ENCODE data around the gene ZBTB22. TPM values are rescaled to one million over a fixed set of nuclear protein-coding genes. Genes with fewer than 3 reads are reported as not detected.

The ZBTB22 gene
- total and polyA plus RNA-seq, 9 donors: 13.7 to 38.0 (median 26.1) TPM

GRCh38 chr6:33319939-33320314 lies 2.4 kb upstream of the ZBTB22 start:
- H3K9me3 ChIP-seq: no peaks in the 10 kb centered on the region
- intact Hi-C loops (cut with DNase I): loop anchor here in 2 of 4 donors (5.0 to 10.0 kb wide), 3 partner anchors 48 to 105 kb away; partner anchors contain the start of genes CUTA (in 1 of the 2), PHF1 (in 1 of the 2), RPS18 (in 1 of the 2) and SYNGAP1 (in 1 of the 2)
- no peak overlapping the region for H3K27ac ChIP-seq
- H3K27me3 ChIP-seq: no peaks in the 10 kb centered on the region
- H3K36me3 ChIP-seq: no peaks in the 10 kb centered on the region
- 82 to 90% (median 83%) methylated on average over 3 of the region's 3 CpGs for WGBS, 3 donors
- H3K4me3 ChIP-seq: no peak overlapping the region
- peaks cover 12% of the 10 kb centered on the region for H3K4me1 ChIP-seq (ENCODE audit: insufficient read depth)
- DNase-seq: no peak
- TF ChIP-seq CTCF (IDR thresholded peaks at IDR 0.05) (no peak), POLR2A (IDR thresholded peaks at IDR 0.05) (no peak), EP300 (IDR thresholded peaks at IDR 0.05) (no peak)

DNA sequence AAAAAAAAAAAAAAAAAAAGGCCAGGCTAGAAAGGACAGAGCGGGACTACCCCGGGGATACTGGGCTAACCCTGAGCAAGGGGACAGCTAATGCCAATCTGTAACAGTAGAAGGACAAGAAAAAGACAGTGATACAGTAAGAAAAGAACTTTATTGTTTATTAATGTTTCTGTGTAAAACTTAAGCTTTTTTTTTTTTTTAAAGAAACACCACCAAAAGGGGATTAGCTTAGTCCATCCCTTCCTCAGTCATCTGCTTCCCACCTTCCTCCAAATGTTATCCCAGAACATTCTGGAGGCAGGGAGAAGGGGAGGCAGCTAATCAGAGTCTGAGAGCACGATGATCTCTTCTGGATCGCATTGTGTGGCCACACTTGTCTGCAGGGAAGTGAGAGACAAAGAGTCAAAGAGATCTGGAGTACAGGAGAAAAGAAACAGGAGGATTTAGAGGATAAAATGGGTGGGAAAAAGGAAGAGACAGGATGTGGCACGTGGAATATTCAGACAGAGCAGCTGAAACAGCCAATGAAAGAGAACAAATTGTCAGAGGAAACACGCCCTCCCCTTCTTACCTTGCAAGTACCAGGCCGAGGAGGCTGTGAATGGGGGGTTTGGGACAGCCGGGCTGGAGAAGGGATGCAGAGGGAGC lies 1.0 kb upstream of the ZBTB22 start:
- H3K27ac ChIP-seq: peak overlapping the region in 1 of 2 donors; percentile 23
- H3K4me3 ChIP-seq: peak overlapping the region; percentile 49
- peaks cover 14% of the 10 kb centered on the region for H3K4me1 ChIP-seq (ENCODE audit: insufficient read depth)
- 51 to 62% (median 56%) methylated on average over 8 of the region's 8 CpGs for WGBS, 3 donors
- peak in 2 of 5 donors; percentile 40 to 42 for DNase-seq
- no peaks in the 10 kb centered on the region for H3K36me3 ChIP-seq
- TF ChIP-seq POLR2A (IDR thresholded peaks at IDR 0.05) (no peak), EP300 (IDR thresholded peaks at IDR 0.05) (no peak)
- no peaks in the 10 kb centered on the region for H3K27me3 ChIP-seq
- intact Hi-C loops (cut with DNase I): loop anchor here in 2 of 4 donors (5.0 to 10.0 kb wide), 3 partner anchors 46 to 106 kb away; partner anchors contain the start of genes CUTA (in 1 of the 2), PHF1 (in 1 of the 2), RPS18 (in 1 of the 2) and SYNGAP1 (in 1 of the 2)
- H3K9me3 ChIP-seq: no peaks in the 10 kb centered on the region

GRCh38 chr6:33317419-33317668 lies 200 bp downstream of the ZBTB22 start:
- Histone ChIP-seq H3K4me1 (ENCODE audit: insufficient read depth) (peaks cover 14% of the 10 kb centered on the region), H3K27ac (peak overlapping the region; percentile 81 to 83), H3K36me3 (no peaks in the 10 kb centered on the region), H3K9me3 (no peaks in the 10 kb centered on the region), H3K4me3 (peak overlapping the region; percentile 49), H3K27me3 (no peaks in the 10 kb centered on the region)
- WGBS, 3 donors: 0 to 2% (median 1%) methylated on average over 17 to 27 of the region's 27 CpGs
- DNase-seq: peak in 1 of 5 donors; percentile 86
- intact Hi-C loops (cut with DNase I): loop anchor here in 2 of 4 donors (5.0 to 10.0 kb wide), 3 partner anchors 45 to 107 kb away; partner anchors contain the start of genes CUTA (in 1 of the 2), PHF1 (in 1 of the 2), RPS18 (in 1 of the 2) and SYNGAP1 (in 1 of the 2)
- TF ChIP-seq POLR2A (IDR thresholded peaks at IDR 0.05) (no peak), CTCF (IDR thresholded peaks at IDR 0.05) (no peak)

- intact Hi-C loops (cut with DNase I): loop anchor here in 2 of 4 donors (5.0 to 10.0 kb wide), 3 partner anchors 45 to 108 kb away; partner anchors contain the start of genes CUTA (in 1 of the 2), PHF1 (in 1 of the 2), RPS18 (in 1 of the 2) and SYNGAP1 (in 1 of the 2)
- WGBS, 3 donors: 65 to 73% (median 66%) methylated on average over 19 of the region's 19 CpGs
- Histone ChIP-seq H3K27me3 (no peaks in the 10 kb centered on the region), H3K4me1 (ENCODE audit: insufficient read depth) (peaks cover 12% of the 10 kb centered on the region), H3K27ac (peak overlapping the region; percentile 81 to 83), H3K4me3 (peak overlapping the region; percentile 49), H3K9me3 (no peaks in the 10 kb centered on the region), H3K36me3 (no peaks in the 10 kb centered on the region)
- TF ChIP-seq CTCF (IDR thresholded peaks at IDR 0.05) (no peak), EP300 (IDR thresholded peaks at IDR 0.05) (no peak), POLR2A (IDR thresholded peaks at IDR 0.05) (no peak)
- peak; percentile 31 to 67 (median 60) for DNase-seq
Observed at GRCh38 chr6:33316603-33317418, 733 bp downstream of the ZBTB22 start.
